MCF 10A (cell line): ENCODE results near the gene ZNF423. TPM values are rescaled to one million over a fixed set of nuclear protein-coding genes. Genes with fewer than 3 reads are reported as not detected.

Experiments
- BruUV-seq: library from RNA; stranded (reverse); fragments of 400-500 nt; replicated peaks from 2 replicates; lab custom pipeline; 2021; lab: Mats Ljungman, UMichigan
- CTCF ChIA-PET: fragments of 300-600 bp; sonication (Branson Sonifier 250); formaldehyde crosslinking; extraction: SDS; loops from one replicate; lab custom pipeline; 2021; ENCODE audit warnings: antibody characterized with exemption, inconsistent platforms; lab: Yijun Ruan, JAX
- POLR2A ChIA-PET: fragments of 300-600, 350-650 bp; sonication (Branson Sonifier 250); formaldehyde crosslinking; extraction: SDS; loops from one replicate; lab custom pipeline; 2020; ENCODE audit warnings: antibody characterized with exemption, inconsistent platforms; lab: Yijun Ruan, JAX
- DNase-seq: peaks from one replicate; pipeline ENCODE4 v3.0.0-alpha.2; 2018; ENCODE audit not compliant: unreplicated experiment
- H3K27ac Mint-ChIP-seq: one replicate; pipeline ENCODE4 v1.8.0; 2022; ENCODE audit warnings: mild to moderate bottlenecking, low read depth, mixed read lengths; ENCODE audit not compliant: unreplicated experiment
- H3K27me3 Mint-ChIP-seq: one replicate; pipeline ENCODE4 v1.8.0; 2022; ENCODE audit warnings: mixed read lengths; ENCODE audit not compliant: insufficient read depth, unreplicated experiment
- H3K36me3 Mint-ChIP-seq: one replicate; pipeline ENCODE4 v1.8.0; 2022; ENCODE audit warnings: mild to moderate bottlenecking, moderate library complexity, mixed read lengths; ENCODE audit not compliant: insufficient read depth, unreplicated experiment
- H3K4me1 Mint-ChIP-seq: one replicate; pipeline ENCODE4 v1.8.0; 2022; ENCODE audit warnings: mixed read lengths; ENCODE audit not compliant: insufficient read depth, unreplicated experiment
- H3K4me3 Mint-ChIP-seq: one replicate; pipeline ENCODE4 v1.8.0; 2022; ENCODE audit warnings: mild to moderate bottlenecking, moderate library complexity, mixed read lengths; ENCODE audit not compliant: unreplicated experiment
- H3K9me3 Mint-ChIP-seq: one replicate; pipeline ENCODE4 v1.8.0; 2022; ENCODE audit warnings: mixed read lengths; ENCODE audit not compliant: unreplicated experiment
- intact Hi-C: fragments of 100-400 bp; cut with micrococcal nuclease; formaldehyde crosslinking; loops from 2 replicates; pipeline ENCODE4 v1.14.1; 2022
- total RNA-seq: library from RNA; stranded (reverse); gene quantifications from 2 replicates; pipeline ENCODE4 v1.2.3, GENCODE V29; 2022
- TF ChIP-seq, protein P1 (sequence below): fragments of 200-600 bp; IDR thresholded peaks from one replicate; pipeline ENCODE4 v1.8.0; 2022; ENCODE audit warnings: antibody characterized with exemption, mild to moderate bottlenecking; ENCODE audit not compliant: unreplicated experiment

The ZNF423 gene
- total RNA-seq, 1 experiment from 2014 or later = not detected

GRCh38 chr16:49602201-49602975 is 253.5 kb downstream of the ZNF423 start:
- H3K4me3 Mint-ChIP-seq = no peak overlapping the region
- ChIA-PET POLR2A (no interaction called here), CTCF (interaction anchor here (0.6 to 1.1 kb wide), 2 partner anchors 10 to 1181 kb away, joined by 3 read pairs; no protein-coding TSS in a partner anchor)
- no TSS peak for BruUV-seq
- intact Hi-C loops = no loop called here
- no peaks in the 10 kb centered on the region for H3K9me3 Mint-ChIP-seq
- TF ChIP-seq, protein P1, sequence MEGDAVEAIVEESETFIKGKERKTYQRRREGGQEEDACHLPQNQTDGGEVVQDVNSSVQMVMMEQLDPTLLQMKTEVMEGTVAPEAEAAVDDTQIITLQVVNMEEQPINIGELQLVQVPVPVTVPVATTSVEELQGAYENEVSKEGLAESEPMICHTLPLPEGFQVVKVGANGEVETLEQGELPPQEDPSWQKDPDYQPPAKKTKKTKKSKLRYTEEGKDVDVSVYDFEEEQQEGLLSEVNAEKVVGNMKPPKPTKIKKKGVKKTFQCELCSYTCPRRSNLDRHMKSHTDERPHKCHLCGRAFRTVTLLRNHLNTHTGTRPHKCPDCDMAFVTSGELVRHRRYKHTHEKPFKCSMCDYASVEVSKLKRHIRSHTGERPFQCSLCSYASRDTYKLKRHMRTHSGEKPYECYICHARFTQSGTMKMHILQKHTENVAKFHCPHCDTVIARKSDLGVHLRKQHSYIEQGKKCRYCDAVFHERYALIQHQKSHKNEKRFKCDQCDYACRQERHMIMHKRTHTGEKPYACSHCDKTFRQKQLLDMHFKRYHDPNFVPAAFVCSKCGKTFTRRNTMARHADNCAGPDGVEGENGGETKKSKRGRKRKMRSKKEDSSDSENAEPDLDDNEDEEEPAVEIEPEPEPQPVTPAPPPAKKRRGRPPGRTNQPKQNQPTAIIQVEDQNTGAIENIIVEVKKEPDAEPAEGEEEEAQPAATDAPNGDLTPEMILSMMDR = no peak
- no peak for DNase-seq
- peaks cover 91% of the 10 kb centered on the region for H3K27me3 Mint-ChIP-seq
- no peak overlapping the region for H3K27ac Mint-ChIP-seq
- no peaks in the 10 kb centered on the region for H3K4me1 Mint-ChIP-seq
- H3K36me3 Mint-ChIP-seq = no peaks in the 10 kb centered on the region

- peaks cover 83% of the 10 kb centered on the region for H3K27me3 Mint-ChIP-seq
- no peaks in the 10 kb centered on the region for H3K36me3 Mint-ChIP-seq
- intact Hi-C loops = no loop called here
- H3K27ac Mint-ChIP-seq = no peak overlapping the region
- no peak for DNase-seq
- ChIA-PET POLR2A (no interaction called here), CTCF (interaction anchor here (1.1 kb wide), 1 partner anchor 9 kb away, joined by 3 read pairs; no protein-coding TSS in a partner anchor)
- H3K4me1 Mint-ChIP-seq = no peaks in the 10 kb centered on the region
- no peak overlapping the region for H3K4me3 Mint-ChIP-seq
- no TSS peak for BruUV-seq
- no peaks in the 10 kb centered on the region for H3K9me3 Mint-ChIP-seq
- TF ChIP-seq, protein P1 = no peak
Measured at GRCh38 chr16:49601576-49601975, 254.3 kb downstream of the ZNF423 start.

DNA sequence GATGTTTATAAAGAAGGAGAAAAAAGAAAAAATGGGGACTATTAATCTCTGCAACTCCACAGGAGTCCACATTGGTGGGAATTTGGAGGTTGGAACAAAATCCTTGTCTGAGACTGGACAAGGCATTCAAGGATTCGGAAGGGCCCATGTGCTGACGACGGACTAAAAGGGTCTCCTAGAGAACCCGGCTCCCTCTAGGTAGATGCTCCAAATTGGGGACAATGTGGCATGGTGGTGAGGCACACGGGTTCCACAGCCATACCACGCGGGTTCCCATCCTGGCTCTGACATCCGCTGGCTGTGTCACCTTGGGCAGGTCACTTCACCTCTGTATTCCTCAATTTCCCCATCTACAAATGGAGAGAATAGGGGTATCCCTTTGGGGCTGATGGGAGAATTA is 254.9 kb downstream of the ZNF423 start:
- Mint-ChIP-seq H3K9me3 (no peaks in the 10 kb centered on the region), H3K4me1 (no peaks in the 10 kb centered on the region), H3K27me3 (peaks cover 82% of the 10 kb centered on the region), H3K4me3 (no peak overlapping the region), H3K27ac (no peak overlapping the region), H3K36me3 (no peaks in the 10 kb centered on the region)
- ChIA-PET CTCF (interaction anchor here (0.6 kb wide), 1 partner anchor 44 kb away, joined by 5 read pairs; no protein-coding TSS in a partner anchor), POLR2A (no interaction called here)
- no peak for DNase-seq
- TF ChIP-seq, protein P1 = no peak
- BruUV-seq = no TSS peak
- intact Hi-C loops = no loop called here

- TF ChIP-seq, protein P1 = no peak
- H3K27me3 Mint-ChIP-seq = peaks cover 82% of the 10 kb centered on the region
- CTCF ChIA-PET = interaction anchor here (0.6 kb wide), 1 partner anchor 44 kb away, joined by 5 read pairs; no protein-coding TSS in a partner anchor
- H3K4me1 Mint-ChIP-seq = no peaks in the 10 kb centered on the region
- POLR2A ChIA-PET = no interaction called here
- no peak overlapping the region for H3K4me3 Mint-ChIP-seq
- no peak for DNase-seq
- no TSS peak for BruUV-seq
- no peaks in the 10 kb centered on the region for H3K36me3 Mint-ChIP-seq
- intact Hi-C loops = no loop called here
- no peaks in the 10 kb centered on the region for H3K9me3 Mint-ChIP-seq
- H3K27ac Mint-ChIP-seq = no peak overlapping the region
Measured at GRCh38 chr16:49600536-49600935, 255.4 kb downstream of the ZNF423 start.
